ENCODE measurements around the gene MR1.
A peak's percentile ranks its signal among the peaks of the same experiment; 100 is the strongest.

The MR1 gene

GRCh38 chr1:181064011-181064623 is 30.3 kb downstream of the MR1 start:
- DNase-seq (ENCODE audit: low spot score): no peak

- DNase-seq (ENCODE audit: low spot score): no peak
These were observed 30.9 kb downstream of the MR1 start for GRCh38 chr1:181064702-181065101.

DNA sequence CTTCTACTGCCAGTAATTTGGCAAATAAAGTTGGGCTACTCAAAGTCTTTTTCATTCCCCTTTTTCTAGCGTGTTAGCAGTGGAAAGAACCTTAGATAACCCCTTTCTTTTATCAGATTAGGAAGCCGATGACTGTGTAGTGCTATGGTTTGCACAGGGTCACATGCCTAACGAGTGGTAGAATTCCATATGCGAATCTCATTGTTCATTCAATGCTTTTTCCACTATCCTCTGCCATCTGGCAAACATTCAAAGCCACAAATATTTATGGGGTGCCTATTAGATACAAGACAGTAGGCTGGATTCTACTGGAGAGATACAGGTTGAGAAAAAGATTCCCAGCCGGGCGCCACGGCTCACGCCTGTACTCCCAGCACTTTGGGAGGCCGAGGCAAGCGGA is 39.9 kb downstream of the MR1 start:
- DNase-seq (ENCODE audit: low spot score): no peak

DNA sequence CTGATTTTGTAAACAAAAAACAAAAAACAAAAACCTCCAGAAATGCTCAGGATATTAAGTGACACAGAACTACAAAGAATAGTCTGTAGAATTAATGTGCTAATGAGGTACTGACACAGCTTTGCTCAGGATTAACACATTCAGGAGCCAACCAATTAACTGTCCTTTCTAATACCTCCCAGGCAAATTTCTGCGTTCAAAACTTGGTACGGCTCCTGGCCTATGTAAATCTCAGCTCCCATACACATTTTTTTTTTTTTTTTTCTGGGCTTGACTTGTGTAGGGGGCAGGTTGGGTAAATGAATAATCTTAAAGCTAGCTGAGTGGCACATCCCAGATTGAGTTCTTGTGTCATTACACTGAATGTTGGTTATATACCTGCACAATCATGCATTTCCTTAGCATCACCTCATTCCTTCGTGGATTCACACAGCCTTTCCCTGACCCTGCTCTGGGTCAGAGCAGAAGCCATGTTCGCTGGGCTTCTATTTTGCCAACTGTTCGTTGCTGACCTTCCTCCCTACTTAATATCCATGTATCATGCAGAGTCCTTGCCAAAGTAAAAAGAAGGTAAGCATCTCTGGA is 42.1 kb downstream of the MR1 start:
- DNase-seq (ENCODE audit: low spot score): no peak

DNA sequence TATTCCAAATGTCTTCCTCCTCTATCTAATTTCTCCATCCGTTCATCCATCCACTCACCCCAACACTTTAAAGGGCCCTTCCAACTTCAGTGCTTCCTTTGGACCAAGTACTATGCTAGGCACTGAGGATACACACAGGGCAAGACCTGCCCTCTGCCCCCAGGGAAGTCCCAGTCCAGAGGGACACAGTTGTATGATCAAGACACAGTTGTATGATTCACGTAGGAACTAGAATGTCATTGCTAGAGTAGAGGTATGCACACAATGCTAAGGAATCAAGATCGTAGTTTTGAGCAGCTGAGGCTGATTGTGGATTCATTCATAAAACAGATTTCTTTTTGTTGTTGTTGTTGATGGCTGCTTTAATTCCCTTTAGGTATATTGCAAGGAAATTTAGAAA is 43.1 kb downstream of the MR1 start:
- no peak for DNase-seq (ENCODE audit: low spot score)

DNA sequence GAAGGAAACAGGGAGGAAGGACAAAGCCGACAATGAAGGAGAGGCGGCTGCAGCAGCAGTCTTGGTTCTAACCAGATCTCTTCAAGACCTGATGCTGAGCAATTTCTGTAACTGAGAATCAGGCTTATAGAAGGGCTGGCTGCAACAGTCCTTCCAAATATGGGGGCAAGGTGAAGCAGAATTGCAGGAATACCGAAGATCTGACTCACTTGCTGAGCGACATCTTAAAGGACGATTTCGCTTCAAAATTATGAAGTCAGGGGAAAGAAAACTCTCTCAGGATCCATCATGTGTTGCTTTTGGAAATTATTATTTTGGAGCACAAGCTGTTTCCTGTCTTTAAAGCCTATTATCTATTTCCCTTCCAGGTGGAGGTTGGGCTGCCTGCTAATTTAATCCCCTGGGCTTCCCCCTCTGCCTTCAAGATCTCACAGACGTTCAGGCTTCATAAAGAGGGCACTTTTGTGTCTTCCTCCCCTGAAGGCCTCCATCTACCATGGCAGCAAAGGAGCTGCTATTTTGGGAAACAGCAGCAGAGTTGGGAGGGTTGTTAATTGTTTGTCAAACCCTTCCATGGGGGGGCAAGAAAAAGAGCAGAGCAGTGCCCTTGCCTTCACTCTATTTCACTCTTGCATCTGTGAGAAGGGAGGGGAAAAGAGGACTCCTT is 43.9 kb downstream of the MR1 start:
- no peak for DNase-seq (ENCODE audit: low spot score)

DNA sequence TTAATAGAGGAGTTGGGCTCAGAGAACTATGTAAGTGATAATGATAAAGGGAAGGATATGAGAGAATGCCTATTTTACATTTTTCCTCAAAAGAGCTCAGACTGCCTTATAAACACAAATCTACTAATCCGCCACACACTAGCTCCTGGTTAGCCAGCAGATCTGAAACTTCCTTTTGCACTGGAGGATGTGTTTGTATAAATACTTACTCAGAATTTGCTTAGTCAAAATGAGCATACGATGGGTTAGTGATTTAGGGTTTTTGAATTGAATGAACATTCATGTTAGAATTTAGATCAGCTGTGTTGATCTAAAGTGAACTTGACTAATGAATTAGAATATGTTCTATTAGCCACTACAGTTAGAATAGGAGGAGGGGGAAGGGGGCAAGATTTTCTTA is 45.6 kb downstream of the MR1 start:
- no peak for DNase-seq (ENCODE audit: low spot score)

DNA sequence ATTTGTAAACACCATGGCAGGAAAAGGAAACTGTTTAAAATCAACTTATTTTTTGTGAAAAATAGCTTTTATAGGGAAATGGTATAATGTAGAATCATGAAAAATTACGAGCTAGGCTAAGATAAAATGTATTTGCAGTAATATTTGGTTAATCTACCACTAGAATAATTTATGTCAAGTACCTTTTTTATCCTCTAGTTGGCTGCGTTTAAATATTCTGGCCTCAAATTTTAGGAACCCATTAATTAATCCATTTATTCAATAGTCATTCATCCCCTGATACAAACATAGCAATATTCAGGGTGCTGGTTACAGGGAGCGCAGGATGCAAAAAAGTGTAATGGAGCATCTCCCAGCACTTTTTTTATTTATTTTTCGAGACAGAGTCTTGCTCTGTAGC is 46.1 kb downstream of the MR1 start:
- no peak for DNase-seq (ENCODE audit: low spot score)

- no peak for DNase-seq (ENCODE audit: low spot score)
These were observed 46.8 kb downstream of the MR1 start for GRCh38 chr1:181080556-181080955.

DNA sequence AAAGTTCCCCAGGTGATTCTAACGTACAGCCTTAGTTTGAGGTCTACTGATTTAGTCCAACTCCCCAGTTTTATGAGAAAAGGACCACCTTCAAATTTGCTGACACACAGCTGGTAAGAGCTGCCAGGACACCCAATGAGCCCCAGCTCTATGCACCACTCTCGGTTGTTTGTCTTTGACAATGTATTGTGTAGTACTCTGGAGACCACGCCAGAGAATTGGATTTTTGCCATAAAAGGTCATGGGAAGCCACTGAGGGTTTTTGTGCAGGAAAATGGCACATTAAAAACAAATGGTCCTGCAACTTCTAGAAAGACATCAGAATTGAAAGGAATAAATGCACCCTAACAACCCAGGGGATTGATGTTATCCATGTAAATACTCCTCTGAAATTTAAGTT is 47.6 kb downstream of the MR1 start:
- no peak for DNase-seq (ENCODE audit: low spot score)

GRCh38 chr1:181083842-181084605 is 50.2 kb downstream of the MR1 start:
- peak; percentile 70 for DNase-seq (ENCODE audit: low spot score)

DNA sequence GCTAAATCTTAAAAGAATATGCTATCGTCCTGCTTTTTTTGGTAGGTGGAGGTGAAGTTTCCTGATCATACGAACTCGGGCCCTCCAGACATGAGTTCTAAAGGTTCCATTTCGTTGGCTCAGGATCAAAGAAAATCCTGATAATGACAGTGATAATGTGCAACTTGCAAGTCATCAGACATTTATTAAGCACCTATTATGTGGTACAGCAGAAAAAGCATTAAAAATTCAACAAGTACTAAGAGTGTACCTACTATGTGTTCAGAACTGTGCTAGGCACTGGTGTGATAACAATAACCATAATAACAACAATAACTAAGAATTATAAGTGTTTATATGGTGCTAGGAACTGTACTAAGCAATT is 50.8 kb downstream of the MR1 start:
- no peak for DNase-seq (ENCODE audit: low spot score)

DNA sequence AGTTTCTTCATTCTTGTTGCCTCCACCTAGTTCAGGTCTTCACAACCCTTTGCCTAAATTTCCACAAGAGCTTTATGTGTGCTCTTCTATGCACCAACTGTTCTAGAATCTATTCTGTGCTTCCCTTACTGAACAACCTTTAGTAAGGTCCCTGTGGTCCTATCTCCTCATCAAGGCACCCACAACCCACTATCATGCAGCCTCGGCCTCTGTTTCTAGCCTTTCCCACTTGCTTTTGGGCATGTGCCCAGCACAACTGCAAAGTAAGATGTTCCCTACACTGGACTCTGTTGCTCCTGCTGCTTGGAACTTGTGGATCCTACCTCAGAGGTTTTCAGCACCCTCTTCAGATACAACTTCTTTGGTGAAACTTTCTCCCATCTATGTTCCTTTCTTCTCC is 52.3 kb downstream of the MR1 start:
- DNase-seq (ENCODE audit: low spot score): no peak

DNA sequence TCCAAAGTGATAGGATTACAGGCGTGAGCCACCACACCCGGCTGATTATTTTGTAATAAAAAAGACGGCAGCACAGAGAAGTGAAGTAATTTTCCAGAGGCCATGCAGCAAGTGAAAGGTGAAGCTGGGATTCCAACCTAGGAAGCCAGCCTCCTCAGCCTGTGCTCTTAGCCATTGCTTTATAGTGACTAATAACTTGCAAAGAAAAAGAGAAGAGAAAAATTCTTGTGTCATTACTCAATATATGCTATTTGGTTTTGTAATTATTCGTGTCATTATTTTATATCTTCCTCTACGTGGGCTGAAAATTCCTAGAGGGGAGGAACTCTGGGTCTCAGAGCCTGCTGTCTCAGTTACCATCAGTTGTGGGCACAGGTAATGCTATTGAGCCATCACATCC is 53.1 kb downstream of the MR1 start:
- no peak for DNase-seq (ENCODE audit: low spot score)

GRCh38 chr1:181087400-181087901 is 53.7 kb downstream of the MR1 start:
- DNase-seq (ENCODE audit: low spot score): no peak

GRCh38 chr1:181088079-181089016 is 54.6 kb downstream of the MR1 start, which contains the start of gene IER5:
Gene IER5 (plus strand): TSS chr1:181088700. CDS start chr1:181088903, 203 bp downstream.
- DNase-seq (ENCODE audit: low spot score): peak; percentile 84

DNA sequence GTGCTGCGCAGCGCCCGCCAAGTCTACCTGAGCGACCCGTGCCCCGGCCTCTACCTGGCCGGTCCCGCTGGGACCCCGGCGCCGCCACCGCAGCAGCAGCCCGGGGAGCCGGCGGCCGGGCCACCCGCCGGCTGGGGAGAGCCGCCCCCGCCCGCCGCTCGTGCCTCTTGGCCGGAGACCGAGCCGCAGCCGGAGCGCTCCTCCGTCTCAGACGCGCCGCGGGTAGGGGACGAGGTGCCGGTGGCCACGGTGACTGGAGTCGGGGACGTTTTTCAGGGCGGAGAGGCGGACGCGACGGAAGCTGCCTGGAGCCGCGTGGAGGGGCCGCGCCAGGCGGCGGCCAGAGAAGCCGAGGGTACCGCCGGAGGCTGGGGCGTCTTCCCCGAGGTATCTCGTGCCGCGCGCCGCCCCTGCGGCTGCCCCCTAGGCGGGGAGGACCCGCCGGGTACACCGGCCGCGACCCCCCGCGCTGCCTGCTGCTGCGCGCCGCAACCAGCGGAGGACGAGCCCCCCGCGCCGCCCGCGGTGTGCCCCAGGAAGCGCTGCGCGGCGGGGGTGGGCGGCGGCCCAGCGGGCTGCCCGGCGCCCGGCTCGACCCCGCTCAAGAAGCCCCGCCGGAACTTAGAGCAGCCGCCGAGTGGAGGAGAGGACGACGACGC is 55.4 kb downstream of the MR1 start:
- no peak for DNase-seq (ENCODE audit: low spot score)

GRCh38 chr1:181089676-181090544 is 56.1 kb downstream of the MR1 start:
- DNase-seq (ENCODE audit: low spot score): no peak

DNA sequence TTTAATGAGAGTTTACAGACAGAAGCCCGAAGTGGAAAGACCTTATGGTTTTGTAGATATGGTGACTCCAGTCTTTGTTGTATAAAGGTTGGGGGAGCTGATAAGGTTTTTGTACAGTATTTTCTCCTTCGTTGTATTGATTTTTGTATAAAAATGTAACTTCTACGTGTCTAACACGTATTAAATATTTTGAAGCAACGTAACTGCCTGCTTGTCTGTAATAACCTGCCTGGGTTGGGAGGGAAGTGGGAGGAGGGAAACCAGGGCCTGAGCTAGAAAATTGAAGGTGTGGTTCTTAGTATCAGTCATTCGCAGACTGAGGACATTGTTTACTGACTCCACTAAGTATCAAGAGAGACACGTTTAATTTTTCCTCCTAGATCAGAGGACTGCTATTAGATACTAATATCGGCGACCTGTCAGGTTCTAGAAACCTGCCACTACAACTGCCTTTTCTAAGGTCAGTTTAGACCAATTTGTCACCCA is 56.9 kb downstream of the MR1 start:
- DNase-seq (ENCODE audit: low spot score): no peak
